ENCODE data around the gene CHRNB2. TPM values are rescaled to one million over a fixed set of nuclear protein-coding genes. Genes with fewer than 3 reads are reported as not detected.

Gene CHRNB2
- total and polyA plus RNA-seq, 4 donors: 0.06 to 0.21 (median 0.08) TPM

DNA sequence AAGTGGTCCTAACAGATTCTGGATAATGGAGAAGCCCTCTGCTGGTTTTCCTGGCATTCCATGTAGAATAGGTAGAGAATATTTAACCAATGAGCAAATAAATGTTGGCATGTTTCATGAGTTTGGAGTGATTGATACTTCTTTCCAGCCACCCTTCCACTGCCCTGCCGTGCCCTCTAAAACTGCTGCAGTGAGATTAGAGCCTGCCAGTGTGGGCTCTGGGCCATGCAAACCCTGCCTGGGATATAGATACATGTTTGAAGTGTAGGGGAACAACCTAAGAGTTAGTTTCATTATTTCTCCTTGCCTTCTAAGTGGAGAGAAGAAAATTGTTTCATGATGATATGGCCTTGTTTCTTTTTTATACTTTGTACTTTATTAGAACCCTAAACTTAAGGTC is 19.6 kb upstream of the CHRNB2 start:
- Histone ChIP-seq H3K27me3 (ENCODE audit: control insufficient read depth in 3 of 3, insufficient read depth in 3 of 3, low read length in 2 of 3) (no peaks in the 10 kb centered on the region), H3K4me1 (ENCODE audit: control insufficient read depth in 5 of 5, insufficient read depth in 5 of 5, low read length in 5 of 5) (no peaks in the 10 kb centered on the region), H3K36me3 (ENCODE audit: control insufficient read depth in 4 of 4, insufficient read depth in 4 of 4, low read length in 4 of 4) (peaks cover 26 to 38% (median 31%) of the 10 kb centered on the region in 4 donors), H3K27ac (ENCODE audit: low read depth in 1 of 2, low read length in 1 of 2) (peak overlapping the region in 1 of 2 donors; percentile 10), H3K9ac (ENCODE audit: insufficient read depth in 1 of 2, low read length in 2 of 2) (no peak overlapping the region), H3K4me3 (no peak overlapping the region), H3K9me3 (ENCODE audit: control insufficient read depth in 4 of 4, insufficient read depth in 3 of 4, low read length in 3 of 4) (no peaks in the 10 kb centered on the region)
- ATAC-seq (ENCODE audit: insufficient read depth, low FRiP score) (no peak), DNase-seq (no peak)
- TF ChIP-seq CTCF (IDR thresholded peaks at IDR 0.05; ENCODE audit: control extremely low read depth, extremely low read depth): no peak
- 17 to 50% methylated on average over 1 of the region's 1 CpG for WGBS, 2 donors

DNA sequence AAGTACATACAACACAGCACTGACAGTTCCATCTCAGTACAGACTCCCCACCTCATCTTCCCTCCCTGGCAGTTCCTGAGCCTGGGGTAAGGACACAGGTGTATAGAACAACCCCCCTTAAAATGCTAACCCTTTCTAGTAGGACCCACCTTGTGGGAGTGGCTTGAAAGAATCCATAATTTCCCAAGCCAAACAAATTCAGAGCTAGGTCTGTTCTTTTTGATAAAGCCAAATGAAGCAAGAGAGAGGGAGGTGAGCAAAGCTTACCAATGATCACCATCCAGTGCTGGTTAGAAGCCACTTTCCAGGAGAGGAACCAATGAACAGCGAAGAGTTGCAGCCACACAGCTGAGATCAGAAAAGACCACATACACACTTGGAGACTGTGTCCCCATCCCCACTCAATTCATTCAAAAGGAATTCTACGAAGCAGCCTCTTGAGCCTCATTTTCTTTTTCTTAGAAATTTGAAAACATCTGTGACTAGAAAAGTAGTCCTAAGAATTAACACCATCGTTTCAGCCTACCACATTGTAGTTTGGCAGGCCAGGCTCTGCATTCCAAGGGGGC is 18.3 kb upstream of the CHRNB2 start:
- ATAC-seq (ENCODE audit: insufficient read depth, low FRiP score): no peak
- Histone ChIP-seq H3K36me3 (ENCODE audit: control insufficient read depth in 4 of 4, insufficient read depth in 4 of 4, low read length in 4 of 4) (peaks cover 32 to 47% (median 42%) of the 10 kb centered on the region in 4 donors), H3K9me3 (ENCODE audit: control insufficient read depth in 4 of 4, insufficient read depth in 3 of 4, low read length in 3 of 4) (no peaks in the 10 kb centered on the region), H3K4me1 (ENCODE audit: control insufficient read depth in 5 of 5, insufficient read depth in 5 of 5, low read length in 5 of 5) (no peaks in the 10 kb centered on the region), H3K4me3 (no peak overlapping the region), H3K9ac (ENCODE audit: insufficient read depth in 1 of 2, low read length in 2 of 2) (no peak overlapping the region), H3K27me3 (ENCODE audit: control insufficient read depth in 3 of 3, insufficient read depth in 3 of 3, low read length in 2 of 3) (no peaks in the 10 kb centered on the region), H3K27ac (ENCODE audit: low read depth in 1 of 2, low read length in 1 of 2) (no peak overlapping the region)
- no peak for DNase-seq
- WGBS, 2 donors: 83 to 88% methylated on average over 3 of the region's 3 CpGs
- no peak for TF ChIP-seq CTCF (IDR thresholded peaks at IDR 0.05; ENCODE audit: control extremely low read depth, extremely low read depth)

DNA sequence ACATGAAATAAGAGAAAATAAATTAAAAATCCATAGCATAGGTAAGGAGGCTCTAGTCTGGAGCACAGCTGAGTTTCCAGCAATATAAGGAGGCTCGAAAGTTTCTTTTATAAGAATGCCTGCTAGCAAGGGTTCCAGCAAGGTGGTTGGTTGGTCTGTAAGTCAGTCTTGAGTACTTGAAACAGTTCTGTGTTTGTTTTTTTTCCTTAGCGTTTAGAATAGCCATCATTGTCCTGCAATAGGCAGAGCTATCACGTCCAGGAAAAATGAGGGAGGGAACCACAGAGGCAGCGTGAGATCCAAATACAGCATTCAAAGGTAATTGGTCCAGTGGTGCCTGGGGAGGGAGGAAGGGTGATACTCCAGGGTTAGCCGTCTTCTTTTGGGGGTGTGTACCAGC is 17.5 kb upstream of the CHRNB2 start:
- ATAC-seq (ENCODE audit: insufficient read depth, low FRiP score) (no peak), DNase-seq (no peak)
- no peak overlapping the region for H3K9ac ChIP-seq (ENCODE audit: insufficient read depth in 1 of 2, low read length in 2 of 2)
- H3K27me3 ChIP-seq (ENCODE audit: control insufficient read depth in 3 of 3, insufficient read depth in 3 of 3, low read length in 2 of 3): no peaks in the 10 kb centered on the region
- H3K36me3 ChIP-seq (ENCODE audit: control insufficient read depth in 4 of 4, insufficient read depth in 4 of 4, low read length in 4 of 4): peaks cover 36 to 55% (median 50%) of the 10 kb centered on the region in 4 donors
- TF ChIP-seq CTCF (IDR thresholded peaks at IDR 0.05; ENCODE audit: control extremely low read depth, extremely low read depth): no peak
- no peak overlapping the region for H3K27ac ChIP-seq (ENCODE audit: low read depth in 1 of 2, low read length in 1 of 2)
- H3K9me3 ChIP-seq (ENCODE audit: control insufficient read depth in 4 of 4, insufficient read depth in 3 of 4, low read length in 3 of 4): no peaks in the 10 kb centered on the region
- 59 to 73% methylated on average over 5 of the region's 5 CpGs for whole genome bisulfite sequencing, 2 donors
- H3K4me1 ChIP-seq (ENCODE audit: control insufficient read depth in 5 of 5, insufficient read depth in 5 of 5, low read length in 5 of 5): no peaks in the 10 kb centered on the region
- no peak overlapping the region for H3K4me3 ChIP-seq

DNA sequence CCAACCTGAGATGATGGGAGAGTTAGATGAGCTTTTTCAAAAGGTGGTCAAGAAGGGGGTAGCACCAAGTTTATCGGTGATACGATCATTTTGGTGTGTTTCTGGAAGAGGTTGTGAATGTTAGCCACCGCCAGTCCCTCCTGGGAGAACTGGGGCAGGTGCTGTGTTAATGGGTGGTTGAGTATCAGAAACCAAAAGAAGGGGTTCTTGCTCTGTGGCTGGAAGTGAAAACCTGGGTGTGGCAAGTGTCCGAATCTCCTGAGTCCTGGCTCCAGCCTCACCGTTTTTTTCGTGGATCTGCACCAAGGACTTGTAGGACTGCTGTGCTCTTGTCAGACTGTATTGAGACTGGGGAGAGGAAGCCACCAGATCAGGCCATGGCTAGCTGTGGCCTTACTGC is 16.9 kb upstream of the CHRNB2 start:
- H3K9me3 ChIP-seq (ENCODE audit: control insufficient read depth in 4 of 4, insufficient read depth in 3 of 4, low read length in 3 of 4): no peaks in the 10 kb centered on the region
- H3K4me1 ChIP-seq (ENCODE audit: control insufficient read depth in 5 of 5, insufficient read depth in 5 of 5, low read length in 5 of 5): peaks cover 0 to 2% (median 0%) of the 10 kb centered on the region in 5 donors
- DNase-seq (no peak), ATAC-seq (ENCODE audit: insufficient read depth, low FRiP score) (no peak)
- 74 to 83% methylated on average over 6 of the region's 6 CpGs for WGBS, 2 donors
- no peak for TF ChIP-seq CTCF (IDR thresholded peaks at IDR 0.05; ENCODE audit: control extremely low read depth, extremely low read depth)
- H3K9ac ChIP-seq (ENCODE audit: insufficient read depth in 1 of 2, low read length in 2 of 2): no peak overlapping the region
- no peaks in the 10 kb centered on the region for H3K27me3 ChIP-seq (ENCODE audit: control insufficient read depth in 3 of 3, insufficient read depth in 3 of 3, low read length in 2 of 3)
- peaks cover 41 to 60% (median 55%) of the 10 kb centered on the region in 4 donors for H3K36me3 ChIP-seq (ENCODE audit: control insufficient read depth in 4 of 4, insufficient read depth in 4 of 4, low read length in 4 of 4)
- no peak overlapping the region for H3K27ac ChIP-seq (ENCODE audit: low read depth in 1 of 2, low read length in 1 of 2)
- H3K4me3 ChIP-seq: no peak overlapping the region

Data from lung (tissue), 12 donors.